T-helper 2 cell treated with Interferon-gamma antibody and Interleukin-4, amounts not matched to agents 100 ng/mL and 5 ng/mL, for 36 hours (primary cell): ENCODE measurements around the gene C8G. TPM values are rescaled to one million over a fixed set of nuclear protein-coding genes. Genes with fewer than 3 reads are reported as not detected.

Experiments
- intact Hi-C: fragments of 100-400 bp; cut with micrococcal nuclease; formaldehyde crosslinking; loops from one replicate; pipeline ENCODE4 v1.15.1; 2023
- total RNA-seq: library from RNA; stranded (reverse); gene quantifications from 2 replicates; pipeline ENCODE4 v1.2.3, GENCODE V29; 2022

C8G gene
- total RNA-seq, 1 donor from 2014 or later = 2.3 TPM

DNA sequence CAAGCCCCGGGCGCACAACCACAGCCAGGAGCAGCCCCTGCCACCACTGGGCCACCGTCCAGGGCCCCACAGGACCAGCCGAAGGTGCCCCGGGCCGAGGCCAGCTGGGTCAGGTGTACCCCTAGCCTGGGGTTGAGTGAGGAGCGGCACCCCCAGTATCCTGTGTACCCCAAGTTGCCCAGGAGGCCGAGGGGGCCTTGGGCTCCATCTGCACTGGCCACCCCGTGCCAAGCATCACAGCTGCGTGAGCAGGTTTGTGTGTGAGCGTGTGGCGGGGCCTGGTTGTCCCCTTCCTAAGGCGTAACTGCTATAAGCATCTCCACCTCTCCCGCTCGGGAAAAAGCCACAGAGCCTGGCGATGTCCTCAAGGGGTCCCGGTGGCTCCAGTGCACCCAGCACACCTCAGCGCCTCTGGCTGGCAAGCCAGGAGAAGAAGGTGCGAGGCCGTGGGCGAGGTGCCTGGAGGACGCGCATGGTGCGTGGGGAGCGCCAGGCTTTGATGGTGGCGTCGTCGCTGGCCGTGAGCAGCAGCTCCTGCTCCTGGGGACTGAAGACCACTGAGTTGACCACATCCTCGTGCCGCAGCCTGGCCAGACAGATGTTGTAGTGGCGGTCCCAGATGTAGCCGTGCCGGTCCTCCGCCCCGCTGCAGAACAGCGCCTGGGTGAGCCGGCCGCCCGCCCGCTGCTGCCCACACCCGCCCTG lies 4.4 kb upstream of the C8G start:
- intact Hi-C loops = loop anchor here (5.0 kb wide), 1 partner anchor 148 kb away; the partner anchor contains the start of gene TMEM141

DNA sequence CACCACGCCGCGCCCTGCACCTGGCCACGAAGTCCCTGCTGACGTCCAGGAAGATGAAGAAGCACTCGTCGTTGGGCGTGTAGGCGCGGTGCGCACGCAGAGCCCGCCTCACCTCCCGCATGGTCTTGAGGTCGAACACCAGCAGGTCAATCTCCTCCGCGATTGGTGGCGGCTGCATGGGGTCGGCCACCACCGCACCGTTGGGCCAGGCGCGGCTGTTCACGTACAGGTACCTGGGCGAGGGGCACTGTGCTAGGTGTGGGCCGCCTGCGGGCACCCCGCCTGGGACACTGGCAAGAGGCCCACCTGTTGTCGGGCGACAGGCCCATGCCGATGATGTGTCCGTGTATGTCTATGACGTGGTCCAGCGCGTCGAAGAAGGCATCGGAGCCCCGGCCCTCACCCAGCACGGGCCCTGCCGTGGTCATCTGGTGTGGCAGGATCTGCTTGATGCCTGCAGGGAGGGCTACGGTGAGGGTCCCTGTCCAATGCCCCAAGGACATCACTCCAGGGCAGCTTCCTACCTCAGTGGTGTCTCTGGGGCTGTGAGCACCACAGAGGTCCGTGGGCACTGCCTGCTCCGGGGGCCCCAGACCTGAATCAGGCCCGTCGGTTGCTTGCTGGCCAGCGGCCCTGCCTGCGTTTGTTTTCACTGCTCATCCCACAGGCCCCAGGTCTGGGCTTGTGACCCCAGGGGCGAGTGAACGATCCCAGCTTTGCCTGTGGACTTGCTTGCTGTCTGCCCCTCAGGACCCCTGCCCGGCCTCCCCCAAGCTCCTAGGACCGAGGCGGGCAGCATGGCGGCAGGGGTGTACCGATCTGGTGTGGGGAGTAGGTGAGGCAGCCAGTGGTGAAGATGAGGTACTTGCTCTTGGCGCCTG lies 3.6 kb upstream of the C8G start:
- intact Hi-C loops = loop anchor here (5.0 kb wide), 1 partner anchor 149 kb away; the partner anchor contains the start of gene TMEM141

DNA sequence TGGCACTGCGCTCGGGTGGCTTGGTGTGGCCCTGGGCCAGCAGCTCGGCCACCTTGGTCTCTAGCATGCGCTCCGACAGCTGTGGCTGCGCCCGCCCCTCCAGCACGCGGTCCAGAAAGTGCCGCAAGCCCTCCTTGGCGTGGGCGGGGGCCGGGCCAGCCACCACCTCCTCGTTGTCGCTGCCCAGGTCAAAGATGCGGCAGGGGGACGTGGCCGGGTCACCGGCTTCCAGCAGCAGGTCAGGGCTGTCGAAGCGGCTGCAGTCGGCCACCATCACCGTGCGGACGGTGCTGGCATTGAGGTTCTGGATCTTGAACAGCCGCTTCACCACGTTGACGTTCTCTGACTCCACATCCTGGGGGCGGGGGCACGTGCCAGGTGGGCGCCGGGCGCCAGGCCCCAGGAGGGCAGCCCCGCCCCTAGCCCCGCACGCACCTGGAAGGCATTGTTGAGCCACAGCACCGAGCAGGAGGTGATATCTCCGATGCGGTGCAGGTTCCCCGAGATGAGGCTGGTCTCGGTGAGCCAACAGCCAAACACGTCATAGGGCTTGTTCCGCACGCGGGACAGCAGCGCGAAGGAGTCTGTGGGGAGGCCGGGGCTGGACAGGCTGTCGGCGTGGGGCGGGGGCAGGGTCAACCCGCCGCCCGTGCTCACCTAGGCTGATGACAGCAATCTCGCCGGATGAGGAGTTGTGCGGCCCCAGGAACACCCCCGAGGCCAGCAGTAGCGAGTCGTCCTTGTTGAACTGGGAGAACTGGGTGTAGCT lies 2.7 kb upstream of the C8G start:
- intact Hi-C loops = loop anchor here (5.0 kb wide), 1 partner anchor 150 kb away; the partner anchor contains the start of gene TMEM141

DNA sequence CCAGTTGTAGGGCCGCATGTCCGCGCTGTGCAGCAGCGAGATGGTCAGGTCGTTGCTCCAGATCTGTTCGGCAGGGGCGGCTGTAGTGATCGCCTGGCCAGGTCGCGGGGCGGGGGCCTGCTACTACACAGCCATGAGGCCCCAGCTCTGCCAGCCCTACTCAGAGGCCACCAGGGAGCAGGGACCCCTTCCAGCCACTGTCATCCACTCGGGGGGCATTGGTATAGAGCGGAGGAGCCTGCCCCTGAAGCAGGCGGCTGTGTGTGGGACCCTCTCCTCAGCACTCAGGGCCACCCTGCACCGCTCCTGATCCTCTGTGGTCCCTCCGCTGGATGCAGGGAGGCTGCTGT lies 2.2 kb upstream of the C8G start:
- intact Hi-C loops = loop anchor here (5.0 kb wide), 1 partner anchor 151 kb away; the partner anchor contains the start of gene TMEM141

DNA sequence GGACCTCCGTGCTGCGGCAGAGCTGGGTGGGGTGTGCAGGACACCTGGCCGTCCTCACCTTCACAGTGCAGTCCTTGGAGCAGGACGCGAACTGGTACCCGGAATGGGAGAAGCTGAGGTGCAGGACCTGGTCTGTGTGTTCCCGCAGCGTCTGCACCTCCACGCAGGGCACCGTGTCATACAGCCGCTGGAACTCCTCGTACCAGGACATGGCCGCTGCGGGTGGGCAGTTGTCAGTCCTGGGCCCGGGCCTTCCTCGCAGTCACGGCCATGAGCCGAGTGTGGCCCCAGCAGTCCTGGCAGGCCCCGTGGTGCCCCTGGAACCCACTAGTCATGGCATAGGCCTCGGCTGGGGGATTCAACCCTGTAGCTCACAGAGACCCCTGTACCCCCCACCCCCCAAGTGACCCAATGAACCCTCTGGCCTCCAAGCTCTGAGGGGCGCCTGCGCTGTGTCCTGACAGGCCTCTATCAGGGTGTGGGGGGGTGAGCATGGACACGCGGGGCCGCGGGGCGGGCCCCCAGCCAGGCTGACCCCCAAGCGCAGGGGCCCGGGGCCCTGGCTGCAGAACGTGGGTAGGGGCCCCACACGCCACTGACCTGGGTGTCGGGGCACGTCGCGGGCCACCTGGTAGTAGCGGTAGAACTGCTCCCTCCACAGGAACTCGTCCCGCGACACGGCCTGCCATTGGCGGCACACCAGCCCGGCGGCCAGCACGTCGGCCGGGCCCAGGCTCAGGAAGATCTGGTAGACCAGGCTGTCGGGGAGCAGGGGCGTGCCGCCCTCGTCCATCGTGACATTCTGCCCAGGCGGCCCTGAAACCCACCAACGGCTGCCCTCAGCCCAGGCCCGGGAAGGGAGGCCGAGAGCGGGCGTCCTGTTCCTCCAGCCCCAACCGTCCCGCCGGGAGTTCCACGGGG lies 1.5 kb upstream of the C8G start:
- intact Hi-C loops = loop anchor here (1.0 to 5.0 kb wide), 5 partner anchors 41 to 151 kb away; partner anchors contain the start of genes AJM1, PAXX, TMEM141 and TRAF2

DNA sequence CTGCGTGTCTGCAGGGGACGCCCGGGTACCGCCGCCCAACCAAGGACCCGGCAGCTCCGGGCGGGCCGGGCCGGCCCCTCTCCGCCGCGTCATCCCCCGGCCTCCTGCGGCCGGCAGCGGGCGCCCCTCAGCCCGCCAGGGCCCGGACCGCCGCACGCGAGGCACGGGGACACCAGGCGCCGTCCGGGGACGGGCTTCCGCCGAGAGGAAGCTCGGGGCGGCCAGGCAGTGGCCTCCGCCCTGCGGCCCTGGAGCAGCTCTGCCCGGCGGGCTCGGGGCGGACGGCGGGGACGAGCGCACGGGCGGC lies 878 bp upstream of the C8G start:
- intact Hi-C loops = loop anchor here (1.0 to 5.0 kb wide), 5 partner anchors 42 to 152 kb away; partner anchors contain the start of genes AJM1, PAXX, TMEM141 and TRAF2

DNA sequence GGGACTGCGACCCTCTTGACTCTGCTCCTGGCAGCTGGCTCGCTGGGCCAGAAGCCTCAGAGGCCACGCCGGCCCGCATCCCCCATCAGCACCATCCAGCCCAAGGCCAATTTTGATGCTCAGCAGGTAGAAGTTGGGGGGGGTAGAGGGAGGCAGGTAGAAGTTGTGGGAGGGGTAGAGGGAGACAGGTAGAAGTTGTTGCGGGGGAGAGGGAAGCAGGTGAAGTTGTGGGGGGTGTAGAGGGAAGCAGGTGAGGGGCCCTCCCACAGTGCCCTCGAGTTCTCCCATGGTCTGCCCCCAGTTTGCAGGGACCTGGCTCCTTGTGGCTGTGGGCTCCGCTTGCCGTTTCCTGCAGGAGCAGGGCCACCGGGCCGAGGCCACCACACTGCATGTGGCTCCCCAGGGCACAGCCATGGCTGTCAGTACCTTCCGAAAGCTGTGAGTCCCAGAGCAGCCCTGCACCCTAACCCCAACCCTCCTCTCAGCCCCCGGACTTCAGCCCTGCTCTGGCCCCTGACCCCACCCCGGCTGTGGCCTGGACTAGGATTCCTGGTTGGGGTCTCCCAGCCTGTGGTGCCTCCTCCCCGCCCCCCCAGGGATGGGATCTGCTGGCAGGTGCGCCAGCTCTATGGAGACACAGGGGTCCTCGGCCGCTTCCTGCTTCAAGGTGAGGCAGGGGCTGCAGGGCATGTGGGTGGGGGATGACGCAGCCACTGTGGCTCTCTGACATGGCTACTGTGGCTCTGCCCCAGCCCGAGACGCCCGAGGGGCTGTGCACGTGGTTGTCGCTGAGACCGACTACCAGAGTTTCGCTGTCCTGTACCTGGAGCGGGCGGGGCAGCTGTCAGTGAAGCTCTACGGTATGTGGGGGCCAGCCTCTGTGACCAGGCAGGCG lies 537 bp downstream of the C8G start:
- intact Hi-C loops = loop anchor here (2.0 kb wide), 2 partner anchors 47 to 103 kb away; partner anchors contain the start of genes AJM1 and PAXX

DNA sequence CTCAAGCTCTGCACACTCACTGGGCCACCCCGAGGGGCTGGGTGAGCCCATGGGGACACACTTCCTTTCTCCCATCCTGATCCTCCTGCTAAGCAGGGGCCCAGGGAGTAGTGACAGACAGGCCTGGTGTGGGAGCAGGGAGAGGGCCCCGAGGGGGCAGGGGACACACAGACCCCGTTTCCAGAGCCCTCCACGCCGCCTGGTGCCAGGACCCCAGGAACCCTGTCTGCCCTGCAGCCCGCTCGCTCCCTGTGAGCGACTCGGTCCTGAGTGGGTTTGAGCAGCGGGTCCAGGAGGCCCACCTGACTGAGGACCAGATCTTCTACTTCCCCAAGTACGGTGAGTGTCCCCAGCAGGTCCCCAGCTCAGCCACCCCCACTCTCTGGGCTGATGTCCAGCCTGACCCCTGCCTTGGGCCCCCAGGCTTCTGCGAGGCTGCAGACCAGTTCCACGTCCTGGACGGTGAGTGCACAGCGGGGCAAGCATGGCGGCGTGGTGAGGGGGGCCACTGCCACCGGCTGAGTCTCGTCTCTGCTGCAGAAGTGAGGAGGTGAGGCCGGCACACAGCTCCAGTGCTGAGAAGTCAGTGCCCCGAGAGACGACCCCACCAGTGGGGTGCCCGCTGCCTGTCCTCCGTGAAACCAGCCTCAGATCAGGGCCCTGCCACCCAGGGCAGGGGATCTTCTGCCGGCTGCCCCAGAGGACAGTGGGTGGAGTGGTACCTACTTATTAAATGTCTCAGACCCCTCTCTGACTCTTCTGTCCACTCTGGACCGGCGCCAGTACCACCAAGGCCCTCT lies 1.4 kb downstream of the C8G start:
- intact Hi-C loops = no loop called here

DNA sequence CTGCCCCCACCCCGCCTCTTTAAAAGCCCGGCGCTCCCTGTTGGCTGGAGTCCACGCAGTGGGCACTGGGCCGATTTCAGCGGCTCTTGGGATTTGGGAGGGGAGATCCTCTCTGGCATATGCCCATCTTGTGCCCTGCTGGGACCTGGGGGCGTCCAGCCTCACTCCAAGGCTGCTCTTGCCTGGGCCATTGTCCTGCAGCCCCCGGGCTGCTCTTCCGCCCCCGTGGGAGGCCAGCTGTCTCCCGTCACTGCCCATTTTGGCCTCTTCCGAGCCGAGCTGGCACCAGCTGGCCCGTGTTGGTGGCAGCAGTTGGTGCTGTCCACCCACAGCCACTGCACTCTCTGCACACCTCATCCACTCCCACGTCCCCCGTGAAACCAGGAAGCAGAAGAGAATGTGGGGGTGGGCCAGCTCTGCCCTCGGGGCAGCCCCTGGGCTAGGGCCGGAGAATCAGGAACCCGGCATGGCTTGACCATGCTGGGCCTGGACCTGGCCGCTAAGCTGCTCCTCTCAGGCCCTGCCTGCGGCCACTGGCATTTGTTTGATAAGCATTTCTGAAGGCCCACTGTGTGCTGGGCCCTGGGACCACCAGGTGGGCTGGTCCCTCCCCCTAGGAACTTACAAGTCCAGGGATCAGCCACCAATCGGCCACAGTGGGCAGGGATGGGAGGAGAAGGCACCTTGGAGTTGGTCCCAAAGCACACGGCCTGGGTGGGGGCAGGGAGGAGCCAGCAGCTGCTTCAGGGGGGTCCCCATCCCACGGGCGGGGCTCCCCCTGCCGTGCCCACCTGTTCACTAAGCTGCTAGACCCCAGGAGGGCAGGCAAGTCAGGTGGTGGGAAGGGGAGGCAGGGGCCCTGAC lies 2.2 kb downstream of the C8G start:
- intact Hi-C loops = no loop called here

DNA sequence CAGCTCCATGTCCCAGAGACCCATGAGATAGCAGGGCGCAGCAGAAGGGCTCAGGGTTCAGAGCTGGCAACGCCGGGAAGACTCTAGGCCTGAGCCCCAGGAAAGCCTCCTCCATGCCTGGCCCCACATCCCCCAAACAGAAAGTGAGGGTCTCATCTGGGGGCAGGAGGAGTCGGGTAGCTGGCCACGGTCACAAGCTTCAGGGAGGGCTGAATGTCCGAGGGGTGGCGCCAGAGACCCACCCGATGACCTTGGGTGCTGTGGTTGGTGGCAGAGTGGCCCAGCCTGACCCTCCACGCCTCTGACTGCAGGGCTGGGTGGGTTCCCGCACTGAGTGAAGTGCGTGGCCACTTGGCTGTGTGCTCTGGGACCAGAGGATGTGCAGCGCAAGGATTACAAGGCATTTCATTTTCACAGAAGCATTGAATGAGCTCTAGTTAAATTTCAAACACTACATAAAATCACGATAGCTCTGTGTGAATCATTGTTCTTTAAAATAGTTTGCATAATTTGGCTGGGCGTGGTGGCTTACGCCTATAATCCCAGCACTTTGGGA lies 3.0 kb downstream of the C8G start:
- intact Hi-C loops = no loop called here

DNA sequence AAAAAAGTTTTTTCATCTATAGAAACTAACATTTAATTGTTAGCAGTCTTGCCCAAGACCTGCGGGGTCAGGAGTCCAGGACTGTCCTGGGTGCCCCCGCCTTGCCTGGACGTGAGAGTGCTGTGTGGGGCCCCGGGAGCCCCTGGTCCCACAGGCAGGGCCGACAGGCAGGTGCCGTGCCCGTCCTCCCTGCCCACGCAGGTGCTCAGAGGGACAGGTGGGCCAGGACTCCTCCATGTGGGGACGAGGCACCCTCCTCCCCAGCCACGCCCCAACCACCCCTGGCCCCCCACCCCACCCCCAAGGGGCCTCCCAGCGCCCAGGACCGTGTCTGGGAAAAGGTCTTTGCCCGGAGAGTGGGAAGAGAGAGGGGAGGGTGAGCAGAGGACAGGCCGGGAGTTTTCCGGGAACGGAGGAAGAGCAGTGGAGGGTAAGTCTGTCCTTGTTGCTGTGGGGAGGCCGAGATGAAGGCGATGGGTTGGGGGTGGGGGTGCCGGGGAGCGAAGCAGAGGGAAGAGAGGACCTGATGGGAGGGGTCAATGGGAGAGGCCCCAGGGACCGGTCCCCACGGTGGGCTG lies 4.3 kb downstream of the C8G start:
- intact Hi-C loops = loop anchor here (1.0 kb wide), 1 partner anchor 43 kb away; the partner anchor contains the start of gene PAXX

DNA sequence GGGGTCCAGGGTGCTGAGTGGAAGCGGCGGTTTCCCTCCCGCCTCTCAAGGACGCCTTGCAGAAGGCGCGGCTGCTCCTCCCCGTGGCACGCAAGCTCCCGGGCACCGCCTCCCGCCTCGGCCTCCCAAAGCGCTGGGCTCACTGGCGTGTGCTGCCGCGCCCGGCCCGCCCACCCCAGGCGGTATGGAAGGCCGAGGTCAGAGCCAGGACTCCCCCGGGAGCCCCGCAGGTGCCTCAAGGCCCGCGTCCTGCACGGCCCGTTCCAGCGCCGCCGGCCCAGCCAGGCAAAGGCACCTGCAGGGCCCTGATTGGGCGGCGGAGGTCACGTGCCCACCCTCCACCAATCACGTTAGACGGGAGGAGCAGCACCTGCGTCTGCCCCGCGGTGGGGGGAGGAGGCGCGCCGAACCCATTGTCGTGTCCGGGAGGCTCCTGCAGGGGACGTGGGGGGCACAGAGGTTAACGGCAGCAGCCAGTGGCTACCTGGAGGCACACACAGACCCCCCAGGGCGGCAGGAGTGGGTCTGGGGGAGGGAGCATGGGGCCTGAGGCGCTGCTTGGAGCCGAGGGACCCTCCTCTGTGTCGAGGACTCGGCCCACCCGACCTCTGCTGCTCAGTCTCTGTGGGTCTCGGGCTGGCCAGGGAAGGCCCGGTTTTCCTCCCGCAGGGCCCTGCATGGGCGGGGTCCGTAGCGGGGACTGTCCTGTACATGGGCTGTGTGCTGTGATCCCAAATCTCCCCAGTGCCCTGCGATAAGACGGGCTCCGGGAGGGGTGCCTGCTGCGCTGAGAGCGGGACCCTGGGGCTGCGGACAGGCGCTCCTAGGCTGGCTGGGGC lies 5.0 kb downstream of the C8G start:
- intact Hi-C loops = loop anchor here (1.0 to 2.0 kb wide), 3 partner anchors 28 to 85 kb away; partner anchors contain the start of gene PAXX

DNA sequence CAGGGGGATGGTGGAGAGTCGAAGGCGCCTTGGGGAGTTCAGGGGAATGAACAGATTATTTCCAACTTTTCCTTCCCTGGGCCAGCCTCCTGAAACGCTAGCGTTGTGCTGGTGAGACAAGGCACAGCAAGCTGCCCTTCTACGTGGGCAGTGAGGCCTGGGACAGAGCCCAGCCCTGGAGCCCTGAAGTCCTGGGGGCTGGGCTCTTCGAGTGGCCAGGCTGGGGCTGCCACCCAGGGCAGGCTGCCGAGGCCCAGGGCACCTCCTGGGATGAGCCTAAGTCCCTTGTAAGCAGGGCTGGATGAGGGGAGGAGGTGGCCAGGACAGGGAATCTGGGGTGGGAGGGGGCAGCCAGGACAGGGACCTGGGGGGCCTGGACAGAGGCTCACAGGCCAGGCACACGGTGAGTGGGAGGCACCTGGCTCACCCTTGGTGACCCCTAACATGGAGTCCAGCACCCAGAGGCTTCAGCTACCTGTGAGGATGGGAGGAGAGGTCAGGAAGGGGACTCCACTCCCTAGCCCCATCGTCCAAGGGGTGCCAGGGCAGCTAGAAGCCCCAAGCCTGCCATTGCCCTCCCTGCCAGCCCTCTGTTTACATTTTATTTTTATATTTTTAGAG lies 5.7 kb downstream of the C8G start:
- intact Hi-C loops = loop anchor here (1.0 to 2.0 kb wide), 2 partner anchors 28 to 84 kb away; no protein-coding TSS in a partner anchor

DNA sequence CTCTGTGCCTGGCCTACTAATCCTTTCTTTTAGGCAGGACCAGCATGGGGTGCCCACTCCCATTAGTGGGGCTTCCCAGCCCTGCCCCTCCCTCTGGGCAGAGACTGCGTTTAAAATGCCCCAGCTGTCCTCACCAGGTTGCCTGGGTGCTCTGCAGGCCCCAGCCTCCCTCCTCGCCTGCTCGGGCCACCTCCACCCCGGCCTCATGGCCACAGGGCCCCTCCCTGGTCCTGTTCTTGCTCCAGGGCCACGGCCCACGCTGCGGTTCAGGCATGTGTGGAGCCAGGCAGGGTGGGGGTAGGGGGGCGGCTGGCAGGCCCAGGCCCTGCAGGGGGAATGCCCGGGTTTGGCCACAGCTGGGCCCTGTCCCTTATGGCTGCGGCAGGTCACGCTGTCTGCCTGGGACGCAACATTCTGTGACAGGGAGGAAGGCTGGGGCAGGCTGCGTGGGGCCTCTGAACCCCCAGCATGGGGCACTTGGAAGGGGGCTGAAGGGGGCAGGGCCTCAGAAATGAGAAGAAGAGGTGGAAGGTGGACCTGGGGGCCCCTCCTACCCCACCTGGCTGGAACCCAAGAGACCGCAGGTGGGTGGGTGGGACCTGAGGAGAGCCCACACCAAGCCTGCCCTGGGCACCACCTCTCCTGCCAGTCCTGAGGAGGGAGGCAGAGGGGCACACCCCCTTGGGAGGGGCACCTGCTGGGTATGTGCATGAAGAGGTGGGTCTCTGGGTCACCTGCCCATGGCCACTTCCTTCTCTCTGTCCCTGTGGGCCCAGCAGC lies 6.7 kb downstream of the C8G start, which contains the start of gene LCN12:
TSS of gene LCN12 (plus strand) at position 733 of the 780 bp plus-strand sequence. CDS start 55 bp downstream, outside the sequence.
- intact Hi-C loops = loop anchor here (2.0 kb wide), 1 partner anchor 83 kb away; no protein-coding TSS in a partner anchor
